C4-2B (cell line): ENCODE results near the gene PIGA.
A peak's percentile ranks its signal among the peaks of the same experiment; 100 is the strongest.
"Not testable (repeated sequence)": the region's sequence is repeated elsewhere in the genome, so short reads cannot be mapped to it uniquely, and the experiment has no call there.

Experiments
- H3K27ac ChIP-seq: fragments of 450-650 bp; 2 replicates; pipeline ENCODE4 v1.5.1; 2017
- CTCF ChIP-seq: fragments of 450-650 bp; conservative IDR thresholded peaks from 2 replicates; pipeline ENCODE4 v1.5.1; 2017; ENCODE audit warnings: mild to moderate bottlenecking
- ZFX ChIP-seq: fragments of 450-650 bp; IDR thresholded peaks from 2 replicates; pipeline ENCODE4 v1.6.1; 2017

The PIGA gene

GRCh38 chrX:15320297-15320696 lies 15.0 kb downstream of the PIGA start:
- TF ChIP-seq CTCF (no peak), ZFX (no peak)
- H3K27ac ChIP-seq, result no peak overlapping the region

- no peak overlapping the region for H3K27ac ChIP-seq
- TF ChIP-seq CTCF, result no peak
- TF ChIP-seq ZFX, result no peak
Observed at GRCh38 chrX:15319075-15319474, 16.2 kb downstream of the PIGA start.

GRCh38 chrX:15315509-15315908 lies 19.8 kb downstream of the PIGA start, which contains the start of gene ASB11:
Gene ASB11 (minus strand): TSS chrX:15315640. CDS start chrX:15315605, 35 bp downstream.
- no peak for TF ChIP-seq CTCF
- no peak for TF ChIP-seq ZFX
- H3K27ac ChIP-seq, result no peak within 1 kb of the TSS

GRCh38 chrX:15314472-15314871 lies 20.9 kb downstream of the PIGA start:
- TF ChIP-seq ZFX (no peak), CTCF (no peak)
- H3K27ac ChIP-seq, result no peak overlapping the region

GRCh38 chrX:15311119-15311518 lies 24.2 kb downstream of the PIGA start:
- peak overlapping the region; percentile 72; the same call in 1 of the 2 replicates for H3K27ac ChIP-seq
- no peak for TF ChIP-seq ZFX
- no peak for TF ChIP-seq CTCF

GRCh38 chrX:15310117-15310516 lies 25.2 kb downstream of the PIGA start:
- no peak for TF ChIP-seq ZFX
- no peak for TF ChIP-seq CTCF
- H3K27ac ChIP-seq, result peak overlapping the region; percentile 72; the same call in 1 of the 2 replicates

- not testable (repeated sequence) for H3K27ac ChIP-seq
Observed at GRCh38 chrX:15305899-15306298, 29.4 kb downstream of the PIGA start.

- TF ChIP-seq ZFX (no peak), CTCF (no peak)
- H3K27ac ChIP-seq, result no peak overlapping the region
Observed at GRCh38 chrX:15301924-15302323, 33.4 kb downstream of the PIGA start.
